KMS-11 (cell line): ENCODE data around the gene CPED1.

Experiments
- H2AFZ ChIP-seq: fragments of 200-600 bp; sonication (generic); 2 replicates; pipeline ENCODE4 v1.6.1; 2016; ENCODE audit warnings: antibody characterized with exemption, mixed run types, low read depth
- H3K27ac ChIP-seq: fragments of 200-600 bp; sonication (generic); 2 replicates; pipeline ENCODE4 v1.6.1; 2016; ENCODE audit warnings: mild to moderate bottlenecking, mixed run types
- H3K27me3 ChIP-seq: fragments of 200-600 bp; sonication (generic); 2 replicates; pipeline ENCODE4 v1.6.1; 2017; ENCODE audit warnings: mild to moderate bottlenecking, low read depth, mixed run types, moderate library complexity; ENCODE audit not compliant: insufficient read depth
- H3K36me3 ChIP-seq: fragments of 200-600 bp; sonication (generic); 2 replicates; pipeline ENCODE4 v1.6.1; 2017; ENCODE audit warnings: mild to moderate bottlenecking, mixed run types; ENCODE audit not compliant: insufficient read depth
- H3K4me1 ChIP-seq: fragments of 200-600 bp; sonication (generic); 2 replicates; pipeline ENCODE4 v1.6.1; 2016; ENCODE audit warnings: mild to moderate bottlenecking, low read depth, mixed run types; ENCODE audit not compliant: poor library complexity, severe bottlenecking
- H3K4me2 ChIP-seq: fragments of 200-600 bp; sonication (generic); 2 replicates; pipeline ENCODE4 v1.7.0; 2016; ENCODE audit warnings: mild to moderate bottlenecking, mixed run types
- H3K4me3 ChIP-seq: fragments of 200-600 bp; sonication (generic); IDR thresholded peaks from 2 replicates; pipeline ENCODE4 v1.6.1; 2017; ENCODE audit warnings: low read depth, low read length, mixed read lengths; ENCODE audit not compliant: insufficient read depth
- H3K79me2 ChIP-seq: fragments of 200-600 bp; sonication (generic); 2 replicates; pipeline ENCODE4 v1.6.1; 2016; ENCODE audit warnings: low read depth, mixed run types; ENCODE audit not compliant: insufficient read depth
- H3K9ac ChIP-seq: fragments of 200-600 bp; sonication (generic); 2 replicates; pipeline ENCODE4 v1.6.1; 2016; ENCODE audit warnings: mild to moderate bottlenecking, mixed run types
- H4K20me1 ChIP-seq: fragments of 200-600 bp; sonication (generic); 2 replicates; pipeline ENCODE4 v1.6.1; 2016; ENCODE audit warnings: mild to moderate bottlenecking, mixed run types; ENCODE audit not compliant: insufficient read depth
- CTCF ChIP-seq: fragments of 200-600 bp; sonication (generic); conservative IDR thresholded peaks from 2 replicates; pipeline ENCODE4 v1.6.1; 2017; ENCODE audit warnings: low read depth, mild to moderate bottlenecking, antibody characterized with exemption, low read length, moderate library complexity, mixed read lengths

The CPED1 gene

GRCh38 chr7:121280656-121281055 is 292.1 kb downstream of the CPED1 start:
- no peak overlapping the region for H3K9ac ChIP-seq
- H4K20me1 ChIP-seq, result no peaks in the 10 kb centered on the region
- peaks cover 62% of the 10 kb centered on the region for H3K4me1 ChIP-seq
- peak overlapping the region; percentile 76; the same call in 1 of the 2 replicates for H3K27ac ChIP-seq
- no peaks in the 10 kb centered on the region for H3K27me3 ChIP-seq
- H3K36me3 ChIP-seq, result no peaks in the 10 kb centered on the region
- H2AFZ ChIP-seq, result no peak overlapping the region
- no peaks in the 10 kb centered on the region for H3K79me2 ChIP-seq
- peak overlapping the region; percentile 77 for H3K4me2 ChIP-seq
- no peak overlapping the region for H3K4me3 ChIP-seq
- no peak for TF ChIP-seq CTCF

GRCh38 chr7:121282129-121282528 is 293.6 kb downstream of the CPED1 start:
- TF ChIP-seq CTCF, result no peak
- H3K4me1 ChIP-seq, result peaks cover 47% of the 10 kb centered on the region
- H3K27ac ChIP-seq, result no peak overlapping the region
- H3K4me2 ChIP-seq, result no peak overlapping the region
- no peaks in the 10 kb centered on the region for H3K27me3 ChIP-seq
- no peaks in the 10 kb centered on the region for H3K36me3 ChIP-seq
- H4K20me1 ChIP-seq, result no peaks in the 10 kb centered on the region
- H3K4me3 ChIP-seq, result no peak overlapping the region
- no peak overlapping the region for H2AFZ ChIP-seq
- no peaks in the 10 kb centered on the region for H3K79me2 ChIP-seq
- H3K9ac ChIP-seq, result no peak overlapping the region

GRCh38 chr7:121285066-121285667 is 296.7 kb downstream of the CPED1 start:
- H3K4me2 ChIP-seq, result no peak overlapping the region
- no peaks in the 10 kb centered on the region for H3K36me3 ChIP-seq
- H3K27me3 ChIP-seq, result no peaks in the 10 kb centered on the region
- H3K4me3 ChIP-seq, result no peak overlapping the region
- no peaks in the 10 kb centered on the region for H4K20me1 ChIP-seq
- no peak overlapping the region for H3K9ac ChIP-seq
- H3K79me2 ChIP-seq, result no peaks in the 10 kb centered on the region
- H2AFZ ChIP-seq, result no peak overlapping the region
- no peak for TF ChIP-seq CTCF
- peaks cover 41% of the 10 kb centered on the region for H3K4me1 ChIP-seq
- no peak overlapping the region for H3K27ac ChIP-seq

- no peaks in the 10 kb centered on the region for H3K27me3 ChIP-seq
- no peak overlapping the region for H3K9ac ChIP-seq
- no peaks in the 10 kb centered on the region for H3K36me3 ChIP-seq
- no peak for TF ChIP-seq CTCF
- H3K79me2 ChIP-seq, result no peaks in the 10 kb centered on the region
- H3K4me2 ChIP-seq, result no peak overlapping the region
- H3K4me3 ChIP-seq, result no peak overlapping the region
- H3K4me1 ChIP-seq, result peaks cover 31% of the 10 kb centered on the region
- no peak overlapping the region for H3K27ac ChIP-seq
- no peaks in the 10 kb centered on the region for H4K20me1 ChIP-seq
- H2AFZ ChIP-seq, result no peak overlapping the region
Measured at GRCh38 chr7:121286186-121286585, 297.7 kb downstream of the CPED1 start.
